HepG2 (cell line): ENCODE results near the gene FAM161A. TPM values are rescaled to one million over a fixed set of nuclear protein-coding genes. Genes with fewer than 3 reads are reported as not detected.

Experiments
- ATAC-seq: fragments of 200-7000 bp; cut with Tn5 transposase; 3 replicates; pipeline ENCODE4 v1.9.1; 2020; ENCODE audit warnings: mild to moderate bottlenecking, moderate library complexity
- BruUV-seq: library from RNA; stranded (reverse); fragments of 400-500 nt; replicated peaks from 2 replicates; lab custom pipeline; 2021; lab: Mats Ljungman, UMichigan
- CTCF ChIA-PET: fragments of 300-600 bp; formaldehyde crosslinking; extraction: SDS; loops from one replicate; lab custom pipeline; 2021; ENCODE audit warnings: low total read pairs, inconsistent platforms, low intra/inter-chr PET ratio; lab: Yijun Ruan, JAX
- POLR2A ChIA-PET: fragments of 350-600 bp; sonication (Branson Sonifier 250); formaldehyde crosslinking; loops from one replicate; lab custom pipeline; 2020; ENCODE audit warnings: antibody characterized with exemption, inconsistent platforms; lab: Yijun Ruan, JAX
- DNase-seq: peaks from one replicate; pipeline ENCODE4 v3.0.0-alpha.2; 2015; ENCODE audit warnings: low spot score
- FAIRE-seq: peaks from 3 replicates; lab custom pipeline; 2011; peaks lifted over from hg19 to GRCh38; lab: Jason Lieb, UNC
- H2AFZ ChIP-seq: one replicate; pipeline ENCODE4 v1.6.1; 2011; ENCODE audit warnings: low read length, inconsistent platforms
- H3K27ac ChIP-seq: fragments of 300-600 bp; 3 replicates; pipeline ENCODE4 v1.8.0; 2011; ENCODE audit warnings: mixed run types, mild to moderate bottlenecking, mixed read lengths, low read length, inconsistent platforms; ENCODE audit not compliant: insufficient read depth; ENCODE audit errors: extremely low read length
- H3K27me3 ChIP-seq, 2 experiments: fragments of 200-600 bp in 1 of 2; 2 replicates in 1 of 2; 3 replicates in 1 of 2; pipeline versions ENCODE4 v1.6.0 to v1.8.0; 2011; ENCODE audit warnings: low read length in 2 of 2, mild to moderate bottlenecking in 2 of 2, moderate library complexity in 2 of 2, inconsistent platforms in 1 of 2; ENCODE audit not compliant: insufficient read depth in 2 of 2, control insufficient read depth in 1 of 2
- H3K36me3 ChIP-seq, 2 experiments: fragments of 200-600 bp in 1 of 2; replicated peaks in 1 of 2; 2 replicates in 1 of 2; 3 replicates in 1 of 2; pipeline versions ENCODE4 v1.5.1 to v1.8.0; 2011; ENCODE audit warnings: low read length in 2 of 2, inconsistent platforms in 1 of 2; ENCODE audit not compliant: insufficient read depth in 2 of 2, control insufficient read depth in 1 of 2
- H3K4me1 ChIP-seq: 2 replicates; pipeline ENCODE4 v1.5.1; 2012; ENCODE audit warnings: low read length, inconsistent platforms; ENCODE audit not compliant: insufficient read depth
- H3K4me2 ChIP-seq: 2 replicates; pipeline ENCODE4 v1.6.0; 2011; ENCODE audit warnings: low read depth, low read length, inconsistent platforms
- H3K4me3 ChIP-seq, 3 experiments: fragments of 200-600 bp in 1 of 3; sonication (generic), shearing (Covaris generic) in 1 of 3; replicated peaks in 1 of 3; 2 replicates each; pipeline ENCODE4 v1.5.1; 2011 to 2016; ENCODE audit warnings: low read length in 3 of 3, inconsistent platforms in 2 of 3, low read depth in 2 of 3, mild to moderate bottlenecking in 2 of 3, control low read depth in 1 of 3, mixed read lengths in 1 of 3; ENCODE audit not compliant: insufficient read depth in 1 of 3
- H3K79me2 ChIP-seq: one replicate; pipeline ENCODE4 v1.6.1; 2011; ENCODE audit warnings: low read length, inconsistent platforms; ENCODE audit not compliant: insufficient read depth
- H3K9ac ChIP-seq: 2 replicates; pipeline ENCODE4 v1.6.0; 2011; ENCODE audit warnings: mild to moderate bottlenecking, low read depth, low read length, inconsistent platforms; ENCODE audit not compliant: insufficient read depth
- H3K9me3 ChIP-seq: 2 replicates; pipeline ENCODE4 v1.5.1; 2012; ENCODE audit warnings: mild to moderate bottlenecking, low read length
- H4K20me1 ChIP-seq: 2 replicates; pipeline ENCODE4 v1.6.0; 2011; ENCODE audit warnings: inconsistent platforms, mild to moderate bottlenecking, low read length, moderate library complexity; ENCODE audit not compliant: insufficient read depth
- BATF2 ChIP-seq: sonication (generic); formaldehyde crosslinking; IDR thresholded peaks from 2 replicates; pipeline ENCODE4 v1.8.0; 2022; ENCODE audit warnings: mild to moderate bottlenecking, missing genetic modification reagents, moderate library complexity
- CENPBD1 ChIP-seq: sonication (generic); formaldehyde crosslinking; IDR thresholded peaks from 2 replicates; pipeline ENCODE4 v1.8.0; 2022; ENCODE audit warnings: missing genetic modification reagents, low read depth, mild to moderate bottlenecking, borderline replicate concordance
- GLI4 ChIP-seq: sonication (generic); formaldehyde crosslinking; IDR thresholded peaks from 2 replicates; pipeline ENCODE4 v1.5.1; 2020; ENCODE audit warnings: missing genetic modification reagents, mild to moderate bottlenecking, moderate library complexity, borderline replicate concordance
- GZF1 ChIP-seq: sonication (generic); formaldehyde crosslinking; IDR thresholded peaks from 2 replicates; pipeline ENCODE4 v1.5.1; 2020; ENCODE audit warnings: mild to moderate bottlenecking, missing genetic modification reagents
- ZBTB38 ChIP-seq: sonication (generic); formaldehyde crosslinking; IDR thresholded peaks from 2 replicates; pipeline ENCODE4 v1.5.1; 2020; ENCODE audit warnings: mild to moderate bottlenecking, missing genetic modification reagents
- ZNF263 ChIP-seq: sonication (generic); formaldehyde crosslinking; IDR thresholded peaks from 2 replicates; pipeline ENCODE4 v1.4.0; 2020; ENCODE audit warnings: missing genetic modification reagents
- ZNF280B ChIP-seq: sonication (generic); formaldehyde crosslinking; IDR thresholded peaks from 2 replicates; pipeline ENCODE4 v1.5.0; 2020; ENCODE audit warnings: missing genetic modification reagents, mild to moderate bottlenecking, borderline replicate concordance
- ZNF609 ChIP-seq: sonication (generic); formaldehyde crosslinking; IDR thresholded peaks from 2 replicates; pipeline ENCODE4 v1.4.0; 2020; ENCODE audit warnings: mild to moderate bottlenecking, missing genetic modification reagents, borderline replicate concordance
- ZNF703 ChIP-seq: sonication (generic); formaldehyde crosslinking; IDR thresholded peaks from 2 replicates; pipeline ENCODE4 v1.5.1; 2020; ENCODE audit warnings: missing genetic modification reagents, mild to moderate bottlenecking, moderate library complexity, borderline replicate concordance
- WGBS: methylation state at CpG from one replicate; pipeline ENCODE4 v1.1.6; 2017; ENCODE audit warnings: low lambda C conversion rate; 5-methylcytosine and 5-hydroxymethylcytosine counted together
- in situ Hi-C: cut with HindIII; loops from 2 replicates; pipeline ENCODE4 v1.10.0; 2017; ENCODE audit warnings: low pct_unique_long_range_greater_than_20kb; ENCODE audit not compliant: extremely low pct_ligation_motif_present
- intact Hi-C: fragments of 100-400 bp; cut with micrococcal nuclease; formaldehyde crosslinking; loops from one replicate; pipeline ENCODE4 v1.10.0; 2022; ENCODE audit not compliant: unreplicated experiment
- polyA plus RNA-seq, 8 experiments: library from polyadenylated mRNA; depleted of rRNA in 3 of 8; stranded (reverse) in 7 of 8; unstranded in 1 of 8; fragments of >200 nt; fragmentation: Illumina TruSeq in 4 of 8; extraction: Trizol in 4 of 8; gene quantifications; 2 replicates each; pipeline versions ENCODE4 v1.2.1 to v1.2.3, GENCODE V29; 2011 to 2016; ENCODE audit warnings: low read depth in 4 of 8, missing spikeins in 1 of 8, mixed read lengths in 1 of 8; ENCODE audit not compliant: insufficient read depth in 1 of 8
- total RNA-seq, 5 experiments: library from RNA; depleted of rRNA; stranded (reverse); fragments of >200 nt; fragmentation: Illumina TruSeq; extraction: Trizol; gene quantifications; 2 replicates each; pipeline ENCODE4 v1.2.3, GENCODE V29; 2016; ENCODE audit warnings: low read depth in 1 of 5

The FAM161A gene
- total and polyA plus RNA-seq, 2 of the 13 experiments (the other 11 are each of a cell fraction or from before 2014, with no cell fraction given): 2.7 to 3.4 TPM

GRCh38 chr2:61845320-61845719 is 8.5 kb downstream of the FAM161A start:
- no TSS peak for BruUV-seq
- peaks cover 0 to 3% of the 10 kb centered on the region in 2 experiments; a peak in 3 of 5 replicates for H3K36me3 ChIP-seq
- H4K20me1 ChIP-seq: no peaks in the 10 kb centered on the region
- no peak overlapping the region for H2AFZ ChIP-seq
- FAIRE-seq (no peak), ATAC-seq (no peak), DNase-seq (no peak)
- intact Hi-C loops: no loop called here
- no peak overlapping the region for H3K4me3 ChIP-seq
- no peaks in the 10 kb centered on the region for H3K4me1 ChIP-seq
- H3K9ac ChIP-seq: no peak overlapping the region
- H3K79me2 ChIP-seq: no peaks in the 10 kb centered on the region
- 85% methylated on average over 3 of the region's 3 CpGs for WGBS
- CTCF ChIA-PET: no interaction called here
- in situ Hi-C loops: no loop called here
- H3K4me2 ChIP-seq: no peak overlapping the region
- no peaks in the 10 kb centered on the region for H3K9me3 ChIP-seq
- H3K27ac ChIP-seq: no peak overlapping the region
- POLR2A ChIA-PET: no interaction called here
- H3K27me3 ChIP-seq: no peaks in the 10 kb centered on the region
- no peak for TF ChIP-seq ZNF703 (CRISPR knock-in tag)
- TF ChIP-seq ZNF263 (CRISPR knock-in tag): 0 out of 2 replicates have a peak, but pooled peaks have one; percentile 24
- TF ChIP-seq CENPBD1: no peak

GRCh38 chr2:61841286-61841685 is 12.6 kb downstream of the FAM161A start:
- no peak overlapping the region for H3K4me2 ChIP-seq
- no TSS peak for BruUV-seq
- DNase-seq: no peak
- no peak overlapping the region for H3K4me3 ChIP-seq
- H4K20me1 ChIP-seq: no peaks in the 10 kb centered on the region
- no peak overlapping the region for H3K27ac ChIP-seq
- no peaks in the 10 kb centered on the region for H3K79me2 ChIP-seq
- in situ Hi-C loops (no loop called here), intact Hi-C loops (no loop called here)
- no peaks in the 10 kb centered on the region for H3K4me1 ChIP-seq
- POLR2A ChIA-PET: interaction anchor here (1.2 kb wide), 1 partner anchor 13 kb away, joined by 7 read pairs; the partner anchor contains the start of gene FAM161A
- no peaks in the 10 kb centered on the region; a peak in 2 of 5 replicates for H3K36me3 ChIP-seq
- no peaks in the 10 kb centered on the region for H3K27me3 ChIP-seq
- no peak overlapping the region for H3K9ac ChIP-seq
- no peak for TF ChIP-seq ZNF280B (CRISPR knock-in tag)
- TF ChIP-seq GZF1 (CRISPR knock-in tag): no peak
- no peak for TF ChIP-seq ZNF609
- no peak for TF ChIP-seq BATF2 (CRISPR knock-in tag)
- no peak for TF ChIP-seq ZBTB38 (CRISPR knock-in tag)
- TF ChIP-seq GLI4 (CRISPR knock-in tag): no peak
- WGBS: 89% methylated on average over 3 of the region's 3 CpGs
- no peak overlapping the region for H2AFZ ChIP-seq
- CTCF ChIA-PET: no interaction called here
- H3K9me3 ChIP-seq: no peaks in the 10 kb centered on the region
- FAIRE-seq: no peak
- ATAC-seq: no peak
